ENCODE results near the gene IFRD2. TPM values are rescaled to one million over a fixed set of nuclear protein-coding genes. Genes with fewer than 3 reads are reported as not detected.

The IFRD2 gene
- total RNA-seq, 1 donor from 2014 or later = 231 TPM

- no peaks in the 10 kb centered on the region for H3K9me3 ChIP-seq
- H3K27ac ChIP-seq = peak overlapping the region; percentile 97 to 99
- DNase-seq (ENCODE audit: low spot score in 2 of 2) = no peak
- H3K27me3 ChIP-seq = no peaks in the 10 kb centered on the region
- intact Hi-C loops (cut with DNase I) = loop anchor here (1.0 to 2.0 kb wide), 2 partner anchors 12 to 68 kb away; partner anchors contain the start of gene TUSC2
- H3K36me3 ChIP-seq = peaks cover 28 to 30% of the 10 kb centered on the region in 2 donors
- TF ChIP-seq CTCF (IDR thresholded peaks at IDR 0.05) = no peak
- H3K4me1 ChIP-seq = peaks cover 23 to 40% of the 10 kb centered on the region in 2 donors
- peak overlapping the region; percentile 55 to 70 for H3K4me3 ChIP-seq
Measured at GRCh38 chr3:50260942-50261441, 31.2 kb downstream of the IFRD2 start.

GRCh38 chr3:50260027-50260941 is 31.9 kb downstream of the IFRD2 start:
- intact Hi-C loops (cut with DNase I) = loop anchor here (1.0 to 2.0 kb wide), 2 partner anchors 13 to 69 kb away; partner anchors contain the start of gene TUSC2
- TF ChIP-seq CTCF (IDR thresholded peaks at IDR 0.05) = peak; percentile 96 to 100 (median 99)
- Histone ChIP-seq H3K27me3 (no peaks in the 10 kb centered on the region), H3K4me1 (peaks cover 19 to 36% of the 10 kb centered on the region in 2 donors), H3K27ac (peak overlapping the region; percentile 97 to 99), H3K36me3 (peaks cover 33 to 37% of the 10 kb centered on the region in 2 donors), H3K4me3 (peak overlapping the region; percentile 55 to 70), H3K9me3 (no peaks in the 10 kb centered on the region)
- peak; percentile 72 to 96 for DNase-seq (ENCODE audit: low spot score in 2 of 2)

GRCh38 chr3:50259432-50260026 is 32.7 kb downstream of the IFRD2 start:
- intact Hi-C loops (cut with DNase I) = loop anchor here (1.0 to 2.0 kb wide), 2 partner anchors 14 to 69 kb away; partner anchors contain the start of gene TUSC2
- no peak for TF ChIP-seq CTCF (IDR thresholded peaks at IDR 0.05)
- Histone ChIP-seq H3K36me3 (peaks cover 36 to 40% of the 10 kb centered on the region in 2 donors), H3K4me3 (peak overlapping the region in 1 of 2 donors; percentile 70), H3K9me3 (no peaks in the 10 kb centered on the region), H3K4me1 (peaks cover 18 to 39% of the 10 kb centered on the region in 2 donors), H3K27ac (peak overlapping the region; percentile 97 to 99), H3K27me3 (no peaks in the 10 kb centered on the region)
- DNase-seq (ENCODE audit: low spot score in 2 of 2) = no peak

- H3K36me3 ChIP-seq = peaks cover 40% of the 10 kb centered on the region in 2 donors
- TF ChIP-seq CTCF (IDR thresholded peaks at IDR 0.05) = no peak
- DNase-seq (ENCODE audit: low spot score in 2 of 2) = no peak
- H3K27ac ChIP-seq = peak overlapping the region; percentile 97 to 99
- H3K4me3 ChIP-seq = no peak overlapping the region
- intact Hi-C loops (cut with DNase I) = no loop called here
- peaks cover 18 to 40% of the 10 kb centered on the region in 2 donors for H3K4me1 ChIP-seq
- no peaks in the 10 kb centered on the region for H3K9me3 ChIP-seq
- H3K27me3 ChIP-seq = no peaks in the 10 kb centered on the region
Measured at GRCh38 chr3:50258979-50259378, 33.2 kb downstream of the IFRD2 start.

- no peak overlapping the region for H3K4me3 ChIP-seq
- H3K27me3 ChIP-seq = no peaks in the 10 kb centered on the region
- H3K36me3 ChIP-seq = peaks cover 43 to 47% of the 10 kb centered on the region in 2 donors
- TF ChIP-seq CTCF (IDR thresholded peaks at IDR 0.05) = no peak
- peaks cover 16 to 35% of the 10 kb centered on the region in 2 donors for H3K4me1 ChIP-seq
- H3K27ac ChIP-seq = peak overlapping the region; percentile 39 to 51
- DNase-seq (ENCODE audit: low spot score in 2 of 2) = no peak
- intact Hi-C loops (cut with DNase I) = no loop called here
- no peaks in the 10 kb centered on the region for H3K9me3 ChIP-seq
Measured at GRCh38 chr3:50258029-50258680, 34.1 kb downstream of the IFRD2 start.

Data from ascending aorta (tissue), 2 donors.